HG03342 (cell line): ENCODE measurements around the gene ALKBH2.

Experiments
- ATAC-seq: cut with Tn5 transposase; IDR thresholded peaks from one replicate; pipeline ENCODE4 v1.9.1; 2021; ENCODE audit warnings: mild to moderate bottlenecking, moderate library complexity; ENCODE audit not compliant: unreplicated experiment

Gene ALKBH2

GRCh38 chr12:109093022-109093918 is at the start of gene ALKBH2:
Gene ALKBH2 (minus strand): TSS chr12:109093472. CDS start chr12:109092786, 686 bp downstream.
- peak; percentile 67 for ATAC-seq

GRCh38 chr12:109140560-109140959 is 47.3 kb upstream of the ALKBH2 start:
- ATAC-seq = no peak

- no peak for ATAC-seq
Measured at GRCh38 chr12:109139791-109140190, 46.5 kb upstream of the ALKBH2 start.

GRCh38 chr12:109139360-109139759 is 46.1 kb upstream of the ALKBH2 start:
- no peak for ATAC-seq

GRCh38 chr12:109137055-109137454 is 43.8 kb upstream of the ALKBH2 start:
- no peak for ATAC-seq

- no peak for ATAC-seq
Measured at GRCh38 chr12:109134186-109134917, 41.1 kb upstream of the ALKBH2 start.

- no peak for ATAC-seq
Measured at GRCh38 chr12:109131154-109132050, 38.1 kb upstream of the ALKBH2 start.

- ATAC-seq = no peak
Measured at GRCh38 chr12:109130297-109131153, 37.3 kb upstream of the ALKBH2 start.

GRCh38 chr12:109127533-109128242 is 34.4 kb upstream of the ALKBH2 start:
- ATAC-seq = no peak

- ATAC-seq = no peak
Measured at GRCh38 chr12:109126784-109127183, 33.5 kb upstream of the ALKBH2 start.

GRCh38 chr12:109125791-109126190 is 32.5 kb upstream of the ALKBH2 start:
- no peak for ATAC-seq

GRCh38 chr12:109124878-109125648 is 31.8 kb upstream of the ALKBH2 start:
- ATAC-seq = no peak

GRCh38 chr12:109121346-109121880 is 28.1 kb upstream of the ALKBH2 start:
- ATAC-seq = no peak

- ATAC-seq = no peak
Measured at GRCh38 chr12:109120557-109120956, 27.3 kb upstream of the ALKBH2 start.

- no peak for ATAC-seq
Measured at GRCh38 chr12:109120095-109120494, 26.8 kb upstream of the ALKBH2 start.

- no peak for ATAC-seq
Measured at GRCh38 chr12:109116611-109116949, 23.3 kb upstream of the ALKBH2 start.

GRCh38 chr12:109115758-109116610 is 22.7 kb upstream of the ALKBH2 start, which contains the start of gene ACACB:
Gene ACACB (plus strand): TSS chr12:109116587. CDS start chr12:109139406, 22,819 bp downstream.
- no peak for ATAC-seq

GRCh38 chr12:109115404-109115757 is 22.1 kb upstream of the ALKBH2 start:
- ATAC-seq = no peak
